ENCODE results near the gene IRS1.

IRS1 gene

DNA sequence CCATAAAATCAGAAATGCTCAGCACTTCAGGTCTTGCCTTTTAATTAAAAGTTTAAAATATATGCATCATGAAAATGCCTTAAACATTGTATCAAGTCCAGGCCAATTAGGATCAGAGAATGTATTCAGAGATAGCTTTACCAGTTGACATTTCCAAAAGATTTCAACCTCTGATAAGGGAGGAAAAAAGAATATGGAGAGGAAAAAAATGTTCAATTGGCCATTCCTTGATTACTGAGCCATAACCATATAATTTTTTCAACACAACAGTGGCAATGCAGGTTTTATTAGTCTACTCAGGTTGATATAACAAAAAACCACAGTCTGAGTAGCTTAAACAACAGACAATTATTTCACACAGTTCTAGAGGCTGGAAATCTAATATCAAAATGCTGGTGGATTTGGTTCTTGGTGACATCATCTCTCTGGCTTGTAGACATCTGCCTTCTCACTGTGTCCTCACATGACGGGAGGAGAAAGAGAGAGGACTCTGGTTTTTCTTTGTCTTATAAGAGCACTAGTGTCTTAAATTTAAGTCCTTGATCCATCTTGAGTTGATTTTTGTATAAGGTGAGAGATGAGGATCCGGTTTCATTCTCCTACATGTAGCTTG lies 111.9 kb downstream of the IRS1 start:
- peak; percentile 21 for DNase-seq

- DNase-seq = no peak
Observed at GRCh38 chr2:226684563-226684959, 115.1 kb downstream of the IRS1 start.

DNA sequence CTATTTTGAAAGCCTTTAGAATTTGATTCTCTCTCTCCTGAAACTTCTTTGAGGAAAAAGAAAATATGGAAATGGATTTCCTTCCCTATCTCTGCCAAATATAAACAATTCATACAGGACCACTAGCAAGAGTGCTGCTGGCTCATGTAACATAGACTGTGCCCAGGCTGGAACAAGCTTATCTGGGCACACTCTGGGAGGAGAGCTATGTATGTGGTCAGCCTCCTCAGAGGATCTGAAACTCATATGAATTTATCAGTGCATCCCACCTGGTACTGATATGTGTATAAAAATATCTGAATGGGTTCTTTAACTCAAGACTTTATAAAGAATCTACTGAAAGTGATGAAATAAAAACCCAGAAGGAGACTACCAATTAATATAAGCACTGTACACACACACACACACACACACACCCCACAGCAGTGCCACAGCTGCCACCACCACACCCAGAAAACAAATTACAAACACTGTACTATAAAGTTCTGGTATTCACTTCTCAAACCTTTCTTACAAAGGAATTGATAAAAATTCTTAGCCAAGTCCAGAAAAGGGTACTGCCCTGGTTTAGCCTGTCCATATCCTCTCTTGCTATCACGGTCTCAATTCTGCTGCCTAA lies 115.6 kb downstream of the IRS1 start:
- no peak for DNase-seq

DNA sequence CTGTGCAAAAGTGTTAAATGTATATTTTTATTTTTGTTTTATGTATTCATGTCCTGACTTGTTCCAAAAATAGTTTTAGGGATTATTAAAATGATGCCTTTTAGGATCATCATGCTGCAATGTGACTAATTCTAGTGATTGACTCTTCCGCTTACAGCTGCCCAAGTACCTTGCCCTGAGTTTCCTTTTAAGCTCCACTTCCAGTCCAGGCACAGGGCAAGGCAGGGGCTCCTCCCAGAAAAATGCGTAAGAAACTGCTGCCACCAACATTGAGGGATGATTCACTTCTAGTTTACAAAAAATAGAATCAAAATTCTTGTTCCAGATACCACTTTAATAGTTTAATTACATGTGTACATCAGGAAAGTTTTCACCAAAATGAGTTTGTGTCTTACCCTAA lies 116.4 kb downstream of the IRS1 start:
- DNase-seq = no peak

All from fibroblast of skin of abdomen (primary cell).